ENCODE results near the gene VNN1.

The VNN1 gene, protein sequence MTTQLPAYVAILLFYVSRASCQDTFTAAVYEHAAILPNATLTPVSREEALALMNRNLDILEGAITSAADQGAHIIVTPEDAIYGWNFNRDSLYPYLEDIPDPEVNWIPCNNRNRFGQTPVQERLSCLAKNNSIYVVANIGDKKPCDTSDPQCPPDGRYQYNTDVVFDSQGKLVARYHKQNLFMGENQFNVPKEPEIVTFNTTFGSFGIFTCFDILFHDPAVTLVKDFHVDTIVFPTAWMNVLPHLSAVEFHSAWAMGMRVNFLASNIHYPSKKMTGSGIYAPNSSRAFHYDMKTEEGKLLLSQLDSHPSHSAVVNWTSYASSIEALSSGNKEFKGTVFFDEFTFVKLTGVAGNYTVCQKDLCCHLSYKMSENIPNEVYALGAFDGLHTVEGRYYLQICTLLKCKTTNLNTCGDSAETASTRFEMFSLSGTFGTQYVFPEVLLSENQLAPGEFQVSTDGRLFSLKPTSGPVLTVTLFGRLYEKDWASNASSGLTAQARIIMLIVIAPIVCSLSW

DNA sequence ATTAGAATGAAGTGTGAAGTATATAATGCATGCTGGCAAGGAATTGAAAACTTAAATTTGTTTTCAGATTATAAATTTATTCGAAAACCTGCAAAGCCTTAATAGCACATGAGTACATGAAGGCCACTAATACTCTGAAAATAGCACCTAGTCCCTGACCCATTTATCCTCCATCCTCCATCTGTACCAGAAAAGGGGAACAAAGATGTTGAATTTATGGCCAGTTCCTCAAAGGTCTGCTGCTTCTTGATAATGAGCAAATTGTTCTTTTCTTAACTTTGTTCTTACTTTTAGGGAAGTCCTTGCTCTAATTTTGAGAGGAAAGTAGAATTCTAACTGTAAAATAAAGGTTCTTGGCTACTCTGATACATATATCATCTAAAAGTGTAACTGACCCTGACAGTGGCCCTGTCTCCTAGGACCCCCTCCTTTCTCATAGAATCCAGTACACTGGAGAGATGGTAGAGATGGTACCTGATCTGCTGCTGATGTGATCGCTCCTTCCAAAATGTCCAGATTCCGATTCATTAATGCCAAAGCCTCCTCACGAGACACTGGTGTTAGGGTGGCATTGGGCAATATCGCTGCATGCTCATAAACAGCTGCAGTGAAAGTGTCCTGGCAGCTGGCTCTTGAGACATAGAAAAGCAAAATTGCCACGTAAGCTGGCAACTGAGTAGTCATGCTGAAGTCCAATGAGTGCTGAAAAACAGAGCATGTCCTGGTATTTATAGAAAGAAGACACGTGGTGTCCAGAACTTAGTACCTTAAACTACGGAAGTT, at the start of gene VNN1:
VNN1 (minus strand) TSS at position 704 of the 783 bp plus-strand sequence; CDS start at position 684, 20 bp downstream.
- Mint-ChIP-seq H3K36me3 (no peaks in the 10 kb centered on the region), H3K4me3 (no peak within 1 kb of the TSS), H3K9me3 (no peaks in the 10 kb centered on the region), H3K4me1 (no peaks in the 10 kb centered on the region), H3K27ac (no peak within 1 kb of the TSS)
- ATAC-seq (no peak), DNase-seq (ENCODE audit: low spot score in 2 of 2) (no peak)

DNA sequence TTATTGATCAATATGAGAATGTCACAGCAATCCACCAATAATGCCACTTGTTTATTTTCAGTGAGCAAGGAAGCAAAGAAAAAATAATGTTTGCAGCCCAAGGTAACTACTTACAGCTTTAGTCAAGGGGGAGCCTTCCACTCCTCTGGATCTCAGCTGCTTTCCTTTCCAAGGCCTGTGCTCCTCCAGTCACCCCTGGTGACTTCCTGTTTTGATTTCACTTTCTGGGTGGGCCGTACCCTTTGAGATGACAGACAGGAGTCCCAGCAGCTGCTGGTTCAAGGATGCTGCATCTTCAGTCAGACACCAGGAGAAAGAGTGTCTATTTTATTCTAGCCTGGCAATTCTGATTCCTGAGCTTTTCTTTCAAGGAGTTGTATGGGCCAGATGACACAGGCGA, 49.4 kb upstream of the VNN1 start:
- ATAC-seq (peak; percentile 92), DNase-seq (ENCODE audit: low spot score in 2 of 2) (peak in 1 of 2 donors; percentile 63)
- Mint-ChIP-seq H3K4me1 (peaks cover 18% of the 10 kb centered on the region), H3K9me3 (no peaks in the 10 kb centered on the region), H3K36me3 (no peaks in the 10 kb centered on the region), H3K27ac (peak overlapping the region; percentile 60), H3K4me3 (peak overlapping the region; percentile 42)

DNA sequence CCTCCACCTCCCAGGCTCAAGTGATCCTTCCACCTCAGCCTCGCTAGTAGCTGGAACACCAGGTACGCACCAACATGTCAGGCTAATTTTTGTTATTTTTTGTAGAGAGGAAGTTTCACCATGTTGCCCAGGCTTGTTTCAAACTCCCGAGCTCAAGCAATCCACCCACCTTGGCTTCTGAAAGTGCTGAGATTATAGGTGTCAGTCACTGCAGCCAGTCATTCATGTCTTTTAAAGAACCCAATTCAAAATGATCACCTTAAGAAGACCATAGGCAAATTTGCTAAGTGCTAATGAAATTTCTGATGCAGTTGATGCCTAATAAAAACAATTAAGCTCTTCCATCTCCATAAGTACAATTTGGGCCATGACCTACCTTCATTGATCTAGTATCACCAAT, 46.4 kb upstream of the VNN1 start:
- DNase-seq (ENCODE audit: low spot score in 2 of 2) (no peak), ATAC-seq (no peak)
- H3K27ac Mint-ChIP-seq: no peak overlapping the region
- H3K4me1 Mint-ChIP-seq: peaks cover 18% of the 10 kb centered on the region
- H3K36me3 Mint-ChIP-seq: no peaks in the 10 kb centered on the region
- H3K9me3 Mint-ChIP-seq: no peaks in the 10 kb centered on the region
- H3K4me3 Mint-ChIP-seq: no peak overlapping the region

DNA sequence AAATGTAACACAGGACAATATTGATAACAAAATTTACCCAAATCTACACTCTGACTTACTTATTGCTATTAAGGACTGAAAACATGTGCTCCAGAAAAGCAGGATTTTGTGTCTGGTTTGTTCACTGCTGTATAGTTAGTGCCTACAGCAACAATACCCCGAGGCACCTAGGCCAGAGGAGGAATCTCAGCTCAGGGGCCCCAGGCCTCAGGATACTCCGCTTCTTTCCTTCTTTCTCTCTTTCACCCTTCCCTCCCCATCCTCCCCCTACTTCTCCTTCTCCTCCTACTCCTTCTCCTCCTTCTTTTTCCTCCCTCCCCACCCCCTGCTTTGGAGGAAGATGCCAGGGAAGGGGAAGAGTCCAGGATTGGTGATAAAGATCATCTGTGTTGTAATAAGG, 44.8 kb upstream of the VNN1 start:
- Mint-ChIP-seq H3K4me1 (peaks cover 10% of the 10 kb centered on the region), H3K9me3 (no peaks in the 10 kb centered on the region), H3K27ac (no peak overlapping the region), H3K4me3 (no peak overlapping the region), H3K36me3 (no peaks in the 10 kb centered on the region)
- ATAC-seq (no peak), DNase-seq (ENCODE audit: low spot score in 2 of 2) (no peak)

DNA sequence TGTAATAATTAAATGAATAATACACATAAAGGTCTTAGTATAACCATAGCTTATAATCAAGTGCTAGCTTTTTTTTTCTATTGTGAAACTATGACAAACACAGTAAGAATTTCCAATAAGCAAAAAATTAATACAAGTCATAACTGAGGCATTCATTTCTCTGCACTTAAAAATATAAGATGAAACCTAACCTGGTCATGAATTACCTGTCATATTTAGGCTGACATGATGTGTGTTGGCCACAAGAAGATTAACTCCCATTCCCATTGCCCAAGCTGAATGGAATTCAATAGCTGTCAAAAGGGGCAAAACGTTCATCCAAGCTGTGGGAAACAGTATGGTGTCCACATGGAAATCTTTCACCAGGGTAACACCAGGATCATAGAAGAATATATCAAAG, 38.4 kb upstream of the VNN1 start:
- DNase-seq (ENCODE audit: low spot score in 2 of 2) (no peak), ATAC-seq (no peak)
- Mint-ChIP-seq H3K9me3 (no peaks in the 10 kb centered on the region), H3K4me3 (no peak overlapping the region), H3K4me1 (peaks cover 22% of the 10 kb centered on the region), H3K36me3 (no peaks in the 10 kb centered on the region), H3K27ac (no peak overlapping the region)

DNA sequence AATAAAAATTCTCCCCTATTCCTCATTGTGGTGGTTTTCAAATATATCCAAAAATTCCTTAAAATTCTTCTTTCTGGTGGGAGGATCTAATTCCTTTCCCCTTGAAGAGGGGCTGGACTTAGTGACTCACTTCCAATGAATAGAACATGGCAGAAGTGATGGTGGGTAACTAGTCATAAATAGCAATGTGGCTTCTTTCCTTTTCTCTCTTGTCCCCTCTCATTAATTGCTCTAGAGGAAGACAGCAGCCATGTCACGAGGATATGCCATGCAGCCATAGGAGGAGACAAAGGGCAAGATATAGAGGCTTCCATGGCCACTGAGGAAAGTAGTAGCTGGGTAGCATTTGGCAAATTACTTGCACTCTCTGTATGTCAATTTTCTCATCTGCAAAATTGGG, 38.0 kb upstream of the VNN1 start:
- Mint-ChIP-seq H3K4me1 (peaks cover 22% of the 10 kb centered on the region), H3K9me3 (no peaks in the 10 kb centered on the region), H3K4me3 (no peak overlapping the region), H3K27ac (no peak overlapping the region), H3K36me3 (no peaks in the 10 kb centered on the region)
- peak; percentile 39 for ATAC-seq
- DNase-seq (ENCODE audit: low spot score in 2 of 2): no peak

DNA sequence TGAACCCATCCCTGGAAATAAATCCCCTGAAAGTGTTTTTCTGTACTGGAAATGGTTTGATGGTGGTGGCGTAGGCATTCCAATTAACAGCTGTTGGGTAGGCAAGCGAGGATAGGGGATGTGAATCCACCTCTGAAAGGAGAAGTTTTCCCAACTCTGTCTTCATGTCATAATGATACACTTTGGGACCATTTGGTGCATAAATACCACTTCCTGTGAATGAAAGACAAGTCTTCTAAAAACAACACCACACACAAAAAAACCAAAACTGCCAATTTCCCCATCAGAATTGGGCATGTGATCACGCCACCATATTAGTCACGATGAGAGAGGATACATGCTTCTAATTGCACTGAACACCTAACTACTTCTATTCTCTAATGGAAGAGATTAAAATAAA, 37.5 kb upstream of the VNN1 start:
- peak overlapping the region; percentile 28 for H3K4me3 Mint-ChIP-seq

DNA sequence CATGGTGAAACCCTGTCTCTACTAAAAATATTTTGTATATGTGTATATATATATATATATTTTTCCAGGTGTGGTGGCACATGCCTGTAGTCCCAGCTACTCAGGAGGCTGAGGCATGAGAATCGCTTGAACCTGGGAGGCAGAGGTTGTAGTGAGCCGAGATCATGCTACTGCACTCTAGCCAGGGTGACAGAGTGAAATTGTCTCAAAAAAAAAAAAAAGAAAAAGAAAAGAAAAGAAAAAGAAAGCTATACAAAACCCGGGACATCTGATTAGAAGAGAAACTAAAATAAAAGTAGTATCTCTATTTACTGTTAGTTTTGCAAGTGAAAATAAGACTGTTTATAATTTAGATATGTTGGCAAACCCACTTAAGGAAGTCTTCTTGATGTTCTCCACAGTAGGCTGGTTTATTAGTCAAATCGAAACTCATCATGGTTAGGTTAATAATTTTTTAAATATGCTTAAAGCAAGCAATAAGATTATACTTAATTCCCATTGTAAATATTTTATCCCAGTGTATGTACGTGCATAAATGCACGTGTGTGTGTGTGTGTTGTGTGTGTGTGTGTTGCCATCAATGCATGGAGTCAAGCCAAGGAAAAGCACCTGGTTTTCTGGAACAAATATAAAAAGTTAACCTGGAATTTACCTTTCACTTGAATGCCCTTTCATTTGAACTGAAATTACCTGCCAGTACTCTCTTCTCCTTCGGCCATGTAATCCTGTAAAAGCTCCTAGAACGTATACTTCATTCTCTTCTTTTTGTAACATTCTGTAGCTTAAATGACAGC, 36.8 kb upstream of the VNN1 start:
- Mint-ChIP-seq H3K36me3 (no peaks in the 10 kb centered on the region), H3K4me3 (peak overlapping the region; percentile 28), H3K27ac (peak overlapping the region; percentile 12), H3K9me3 (no peaks in the 10 kb centered on the region), H3K4me1 (peaks cover 22% of the 10 kb centered on the region)
- DNase-seq (ENCODE audit: low spot score in 2 of 2) (no peak), ATAC-seq (peak; percentile 43)

More for the DNA sequence above, 37.5 kb upstream of the VNN1 start:
- no peak for ATAC-seq
- no peak for DNase-seq (ENCODE audit: low spot score in 2 of 2)
- H3K36me3 Mint-ChIP-seq: no peaks in the 10 kb centered on the region
- H3K4me1 Mint-ChIP-seq: peaks cover 22% of the 10 kb centered on the region
- H3K27ac Mint-ChIP-seq: peak overlapping the region; percentile 12
- no peaks in the 10 kb centered on the region for H3K9me3 Mint-ChIP-seq

DNA sequence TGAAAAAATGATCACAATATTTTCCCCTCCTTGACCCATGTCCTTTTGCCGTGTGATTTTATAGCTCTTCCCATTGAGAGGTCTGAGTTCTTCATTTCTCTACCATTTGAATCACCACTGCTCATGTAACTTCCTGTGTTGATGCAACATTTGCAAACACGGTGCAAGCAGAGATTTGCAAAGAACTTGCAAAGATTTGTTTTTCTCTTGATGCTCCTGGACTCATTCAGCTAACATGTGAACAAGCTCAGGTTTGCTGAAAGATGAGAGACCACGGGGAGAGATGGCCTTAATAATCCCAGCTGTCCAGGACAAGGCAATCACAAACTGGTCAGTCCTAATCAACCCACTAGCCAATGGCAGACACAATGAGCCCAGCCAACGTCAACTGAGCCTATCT, 35.3 kb upstream of the VNN1 start:
- H3K4me1 Mint-ChIP-seq: peaks cover 22% of the 10 kb centered on the region
- no peak overlapping the region for H3K4me3 Mint-ChIP-seq
- DNase-seq (ENCODE audit: low spot score in 2 of 2): peak in 1 of 2 donors; percentile 55
- no peaks in the 10 kb centered on the region for H3K9me3 Mint-ChIP-seq
- no peaks in the 10 kb centered on the region for H3K36me3 Mint-ChIP-seq
- peak overlapping the region; percentile 41 for H3K27ac Mint-ChIP-seq
- ATAC-seq: peak; percentile 49

DNA sequence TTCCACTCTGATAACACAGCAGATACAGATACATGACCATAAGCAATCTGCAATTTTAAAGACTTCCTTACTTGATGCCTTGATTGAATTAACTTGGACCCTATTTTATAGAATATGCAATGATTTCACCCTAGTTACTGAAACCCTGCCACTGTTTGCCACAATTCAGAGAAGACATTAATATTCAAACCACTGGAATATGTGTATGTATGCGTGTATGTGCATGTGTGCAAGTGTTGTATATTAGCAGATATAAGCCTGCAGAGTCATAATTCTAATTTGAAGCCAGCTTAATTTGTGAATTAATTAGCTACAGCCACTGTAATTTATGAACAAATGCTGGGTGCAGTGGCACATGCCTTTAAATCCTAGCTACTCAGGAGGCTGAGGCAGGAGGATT, 34.6 kb upstream of the VNN1 start:
- DNase-seq (ENCODE audit: low spot score in 2 of 2) (no peak), ATAC-seq (no peak)
- H3K4me1 Mint-ChIP-seq: peaks cover 22% of the 10 kb centered on the region
- H3K36me3 Mint-ChIP-seq: no peaks in the 10 kb centered on the region
- no peaks in the 10 kb centered on the region for H3K9me3 Mint-ChIP-seq
- H3K27ac Mint-ChIP-seq: peak overlapping the region; percentile 41
- no peak overlapping the region for H3K4me3 Mint-ChIP-seq

DNA sequence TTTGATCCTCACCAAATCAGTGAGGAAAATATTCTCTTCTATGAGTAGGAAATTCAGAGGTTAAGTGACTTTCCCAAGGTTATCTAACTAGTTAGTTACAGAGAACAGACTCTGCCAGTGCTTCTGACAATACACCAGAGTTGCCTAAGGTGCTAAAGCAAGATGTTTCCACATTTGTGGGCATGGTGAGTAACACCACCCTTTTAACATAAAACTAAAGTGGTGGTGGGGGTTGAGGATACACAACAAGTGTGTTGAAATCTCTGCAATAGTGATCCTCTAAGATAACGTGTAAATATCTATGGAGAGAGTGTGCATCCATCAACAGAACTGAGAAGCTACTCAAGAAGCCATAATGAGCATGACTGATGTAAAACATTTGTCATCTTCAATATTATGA, 32.2 kb upstream of the VNN1 start:
- H3K27ac Mint-ChIP-seq: no peak overlapping the region
- ATAC-seq: peak; percentile 37
- H3K36me3 Mint-ChIP-seq: no peaks in the 10 kb centered on the region

DNA sequence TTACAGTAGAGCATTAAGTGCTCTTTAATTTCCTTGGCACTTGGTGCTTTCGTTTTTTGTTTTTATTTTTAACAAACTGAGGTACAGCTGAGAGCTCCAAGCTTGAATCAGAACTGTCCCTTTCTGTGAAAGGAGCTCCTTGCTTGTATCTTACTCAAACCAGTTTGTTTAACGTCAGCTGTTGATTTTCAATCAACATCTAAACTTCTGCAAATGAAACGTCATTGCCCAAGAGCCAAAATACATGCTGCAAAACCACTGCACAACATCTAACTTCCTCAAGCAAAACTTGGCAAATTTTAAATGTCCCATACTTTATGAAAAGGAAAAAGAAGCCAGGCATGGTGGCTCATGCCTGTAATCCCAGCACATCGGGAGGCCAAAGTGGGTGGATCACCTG, 28.6 kb upstream of the VNN1 start:
- DNase-seq (ENCODE audit: low spot score in 2 of 2): no peak
- Mint-ChIP-seq H3K36me3 (no peaks in the 10 kb centered on the region), H3K4me1 (no peaks in the 10 kb centered on the region), H3K4me3 (no peak overlapping the region), H3K27ac (no peak overlapping the region), H3K9me3 (peaks cover 8% of the 10 kb centered on the region)
- no peak for ATAC-seq

More for the DNA sequence above, 32.2 kb upstream of the VNN1 start:
- Mint-ChIP-seq H3K9me3 (no peaks in the 10 kb centered on the region), H3K4me1 (peaks cover 13% of the 10 kb centered on the region), H3K4me3 (no peak overlapping the region)
- no peak for DNase-seq (ENCODE audit: low spot score in 2 of 2)

DNA sequence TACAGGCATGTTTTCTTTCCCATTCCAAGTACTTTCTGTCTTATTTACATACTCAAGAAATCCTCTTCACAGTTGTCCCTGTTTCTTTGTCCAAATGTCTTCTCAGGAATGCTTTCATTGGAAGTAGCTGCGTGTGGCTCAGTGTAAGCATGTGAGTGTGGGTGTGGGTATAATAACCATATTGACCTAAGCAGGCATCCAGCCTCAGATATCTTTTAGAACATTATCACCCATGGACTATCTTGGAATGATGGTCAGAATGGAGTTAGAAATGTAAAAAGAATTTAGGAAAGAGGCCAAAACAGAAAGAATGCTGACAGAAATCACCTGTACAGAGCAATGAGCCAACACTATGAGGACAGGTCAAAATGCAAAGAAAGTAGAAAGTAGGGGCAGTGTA, 27.4 kb upstream of the VNN1 start:
- no peak overlapping the region for H3K4me3 Mint-ChIP-seq
- ATAC-seq (no peak), DNase-seq (ENCODE audit: low spot score in 2 of 2) (no peak)
- peaks cover 8% of the 10 kb centered on the region for H3K9me3 Mint-ChIP-seq
- no peaks in the 10 kb centered on the region for H3K36me3 Mint-ChIP-seq
- H3K4me1 Mint-ChIP-seq: peaks cover 11% of the 10 kb centered on the region
- H3K27ac Mint-ChIP-seq: no peak overlapping the region

DNA sequence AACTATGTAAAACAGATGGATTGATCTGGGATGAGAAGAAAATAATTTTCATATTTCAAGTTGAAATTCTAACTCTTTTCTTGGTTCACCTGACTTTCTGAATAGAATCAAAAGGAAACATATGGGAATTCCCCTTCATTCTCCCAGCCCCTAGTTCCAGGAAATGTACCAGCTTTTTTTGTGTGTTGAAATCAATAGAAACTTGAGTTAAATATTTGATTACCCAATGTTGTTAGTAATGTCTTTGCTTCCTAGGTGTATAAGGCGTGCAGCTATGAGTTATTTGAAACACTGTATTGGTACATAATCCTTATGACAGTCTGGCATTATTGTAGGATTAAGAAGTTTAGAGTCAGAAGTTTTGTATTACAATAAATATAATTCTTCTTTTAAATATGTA, 22.4 kb upstream of the VNN1 start:
- no peak for DNase-seq (ENCODE audit: low spot score in 2 of 2)
- peak; percentile 60 for ATAC-seq
- Mint-ChIP-seq H3K36me3 (no peaks in the 10 kb centered on the region), H3K27ac (no peak overlapping the region), H3K4me1 (peaks cover 12% of the 10 kb centered on the region), H3K9me3 (peaks cover 8% of the 10 kb centered on the region), H3K4me3 (no peak overlapping the region)

DNA sequence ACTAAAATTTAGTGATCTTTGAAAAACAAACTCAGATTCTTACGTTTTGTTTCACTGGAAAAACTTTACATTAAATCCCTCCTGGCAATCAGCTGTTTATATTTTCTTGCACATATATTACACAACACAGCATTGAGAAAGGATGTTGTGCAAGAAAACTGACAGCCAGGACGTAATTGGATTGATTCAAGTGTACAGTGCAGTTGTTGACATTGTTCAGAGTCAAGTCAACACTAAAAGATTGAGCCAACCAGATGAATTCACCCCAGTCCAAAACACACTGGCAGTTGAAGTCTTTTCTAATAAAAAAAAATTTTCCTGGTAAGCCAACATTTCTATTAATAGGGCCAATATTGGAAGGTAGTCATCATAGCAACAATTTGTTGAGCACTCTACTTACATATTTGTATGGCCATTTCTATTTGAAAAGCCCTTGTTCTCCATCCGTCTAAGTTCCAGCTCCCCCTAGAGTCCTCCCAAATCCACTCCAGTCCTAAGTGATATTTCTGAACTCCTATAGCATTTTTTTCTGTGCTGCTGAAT, 20.9 kb upstream of the VNN1 start:
- Mint-ChIP-seq H3K36me3 (no peaks in the 10 kb centered on the region), H3K9me3 (peaks cover 7% of the 10 kb centered on the region), H3K27ac (no peak overlapping the region), H3K4me3 (no peak overlapping the region), H3K4me1 (peaks cover 12% of the 10 kb centered on the region)
- DNase-seq (ENCODE audit: low spot score in 2 of 2): no peak
- ATAC-seq: no peak
